WTC11 (cell line): Measurements from ENCODE around the gene INPP5A. TPM values are rescaled to one million over a fixed set of nuclear protein-coding genes. Genes with fewer than 3 reads are reported as not detected.

Source experiments
- ATAC-seq: fragments of 200-7000 bp; cut with Tn5 transposase; 2 replicates; pipeline ENCODE4 v1.10.0; 2021; ENCODE audit warnings: mild to moderate bottlenecking, moderate library complexity
- CTCF ChIA-PET: fragments of 300-600 bp; sonication (Branson Sonifier 250); formaldehyde crosslinking; loops from one replicate; lab custom pipeline; 2021; ENCODE audit warnings: antibody characterized with exemption; lab: Charles Lee
- POLR2A ChIA-PET: fragments of 350-600 bp; sonication (Branson Sonifier 250); formaldehyde crosslinking; loops from one replicate; lab custom pipeline; 2021; ENCODE audit warnings: antibody characterized with exemption; lab: Charles Lee
- DNase-seq: peaks from one replicate; pipeline ENCODE4 v3.0.0; 2021; ENCODE audit warnings: low spot score
- H3K27ac Mint-ChIP-seq: 2 replicates; pipeline ENCODE4 v1.8.0; 2021; ENCODE audit warnings: mixed read lengths
- H3K27me3 Mint-ChIP-seq: 2 replicates; pipeline ENCODE4 v1.8.0; 2021; ENCODE audit warnings: low read depth, mild to moderate bottlenecking, moderate library complexity, mixed read lengths
- H3K36me3 Mint-ChIP-seq: 2 replicates; pipeline ENCODE4 v1.8.0; 2021; ENCODE audit warnings: mixed read lengths
- H3K4me1 Mint-ChIP-seq: 2 replicates; pipeline ENCODE4 v1.8.0; 2022; ENCODE audit warnings: mixed read lengths
- H3K4me3 Mint-ChIP-seq: 2 replicates; pipeline ENCODE4 v1.8.0; 2021; ENCODE audit warnings: mild to moderate bottlenecking, moderate library complexity, mixed read lengths
- H3K9me3 Mint-ChIP-seq: 2 replicates; pipeline ENCODE4 v1.8.0; 2021; ENCODE audit warnings: mixed read lengths
- ATF1 ChIP-seq: sonication (generic); formaldehyde crosslinking; IDR thresholded peaks from 2 replicates; pipeline ENCODE4 v1.8.1; 2023; ENCODE audit warnings: mild to moderate bottlenecking, moderate library complexity, missing genetic modification reagents
- CBFB ChIP-seq: sonication (generic); formaldehyde crosslinking; IDR thresholded peaks from 2 replicates; pipeline ENCODE4 v1.8.1; 2022; ENCODE audit warnings: mild to moderate bottlenecking, low read depth, missing genetic modification reagents
- EMX1 ChIP-seq: fragments of 250-450 bp; sonication (Bioruptor Pico); IDR thresholded peaks from 2 replicates; pipeline ENCODE4 v1.8.0; 2021; ENCODE audit warnings: mild to moderate bottlenecking
- FOXP1 ChIP-seq: sonication (generic); formaldehyde crosslinking; IDR thresholded peaks from 2 replicates; pipeline ENCODE4 v1.8.0; 2022; ENCODE audit warnings: missing genetic modification reagents, mild to moderate bottlenecking, moderate library complexity, borderline replicate concordance
- GRHL2 ChIP-seq: fragments of 250-450 bp; sonication (Bioruptor Pico); IDR thresholded peaks from 2 replicates; pipeline ENCODE4 v1.8.0; 2022; ENCODE audit warnings: mild to moderate bottlenecking, moderate library complexity; ENCODE audit not compliant: insufficient replicate concordance, severe bottlenecking
- GTF2I ChIP-seq: fragments of 250-450 bp; sonication (Bioruptor Pico); conservative IDR thresholded peaks from 2 replicates; pipeline ENCODE4 v1.4.0; 2021; ENCODE audit warnings: mild to moderate bottlenecking
- IRF2 ChIP-seq: sonication (generic); formaldehyde crosslinking; IDR thresholded peaks from 2 replicates; pipeline ENCODE4 v1.8.0; 2022; ENCODE audit warnings: low read depth, missing genetic modification reagents, borderline replicate concordance
- JAZF1 ChIP-seq: fragments of 250-450 bp; sonication (Bioruptor Pico); IDR thresholded peaks from 2 replicates; pipeline ENCODE4 v1.9.0; 2021; ENCODE audit warnings: moderate library complexity, mild to moderate bottlenecking, inconsistent platforms
- PRRX2 ChIP-seq: fragments of 250-450 bp; sonication (Bioruptor Pico); IDR thresholded peaks from 2 replicates; pipeline ENCODE4 v1.8.0; 2021; ENCODE audit warnings: mild to moderate bottlenecking
- SP1 ChIP-seq: sonication (generic); formaldehyde crosslinking; conservative IDR thresholded peaks from 2 replicates; pipeline ENCODE4 v1.8.1; 2022; ENCODE audit warnings: missing genetic modification reagents
- TCF7 ChIP-seq: sonication (generic); formaldehyde crosslinking; IDR thresholded peaks from 2 replicates; pipeline ENCODE4 v1.8.0; 2022; ENCODE audit warnings: mild to moderate bottlenecking, low read depth, missing genetic modification reagents, moderate library complexity
- ZNF121 ChIP-seq: sonication (generic); formaldehyde crosslinking; IDR thresholded peaks from 2 replicates; pipeline ENCODE4 v1.8.0; 2023; ENCODE audit warnings: missing genetic modification reagents
- ZNF396 ChIP-seq: fragments of 250-450 bp; sonication (Bioruptor Pico); IDR thresholded peaks from 2 replicates; pipeline ENCODE4 v1.8.0; 2021; ENCODE audit warnings: mild to moderate bottlenecking, moderate library complexity, borderline replicate concordance
- total RNA-seq: library from RNA; stranded (reverse); gene quantifications from 3 replicates; pipeline ENCODE4 v1.2.3, GENCODE V29; 2021
- TF ChIP-seq, protein P1 (sequence below): sonication (generic); formaldehyde crosslinking; IDR thresholded peaks from 2 replicates; pipeline ENCODE4 v1.8.0; 2023; ENCODE audit warnings: missing genetic modification reagents, mild to moderate bottlenecking, borderline replicate concordance
- TF ChIP-seq, protein P2 (sequence below): fragments of 250-450 bp; sonication (Bioruptor Pico); IDR thresholded peaks from 2 replicates; pipeline ENCODE4 v1.9.0; 2021; ENCODE audit warnings: mild to moderate bottlenecking, borderline replicate concordance
- TF ChIP-seq, protein P3 (sequence below): sonication (generic); formaldehyde crosslinking; IDR thresholded peaks from 2 replicates; pipeline ENCODE4 v1.8.1; 2023; ENCODE audit warnings: mild to moderate bottlenecking, missing genetic modification reagents, moderate library complexity
- TF ChIP-seq, protein P4 (sequence below): sonication (generic); formaldehyde crosslinking; IDR thresholded peaks from 2 replicates; pipeline ENCODE4 v1.8.0; 2023; ENCODE audit warnings: missing genetic modification reagents
- TF ChIP-seq, protein P5 (sequence below): fragments of 200-600 bp; IDR thresholded peaks from 2 replicates; pipeline ENCODE4 v1.8.0; 2022; ENCODE audit warnings: antibody characterized with exemption

The INPP5A gene
- total RNA-seq, 1 experiment from 2014 or later = 22.1 TPM

DNA sequence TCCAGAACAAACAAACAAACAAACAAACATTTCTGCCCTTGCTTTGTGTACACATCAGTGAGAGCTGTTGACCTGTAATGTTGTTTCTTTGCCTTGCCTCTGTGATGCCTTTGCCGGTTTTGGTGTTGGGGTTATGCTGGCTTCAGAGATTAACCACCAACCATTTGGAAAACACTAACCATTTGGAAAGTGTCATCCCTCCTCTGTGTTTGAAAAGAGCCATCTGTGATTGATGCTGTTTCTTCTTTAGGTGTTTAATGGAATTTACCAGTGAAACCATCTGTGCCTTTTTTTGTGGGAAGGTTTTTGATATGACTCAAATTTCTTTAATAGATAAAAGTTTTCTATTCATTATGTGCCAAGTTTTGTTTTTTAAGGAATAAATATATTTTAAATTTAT is 46.5 kb downstream of the INPP5A start:
- CTCF ChIA-PET = no interaction called here
- no peak overlapping the region for H3K27ac Mint-ChIP-seq
- H3K9me3 Mint-ChIP-seq = no peaks in the 10 kb centered on the region
- POLR2A ChIA-PET = no interaction called here
- TF ChIP-seq ZNF396 (CRISPR knock-in tag) = no peak
- TF ChIP-seq TCF7 (CRISPR knock-in tag) = no peak
- TF ChIP-seq, protein P1, sequence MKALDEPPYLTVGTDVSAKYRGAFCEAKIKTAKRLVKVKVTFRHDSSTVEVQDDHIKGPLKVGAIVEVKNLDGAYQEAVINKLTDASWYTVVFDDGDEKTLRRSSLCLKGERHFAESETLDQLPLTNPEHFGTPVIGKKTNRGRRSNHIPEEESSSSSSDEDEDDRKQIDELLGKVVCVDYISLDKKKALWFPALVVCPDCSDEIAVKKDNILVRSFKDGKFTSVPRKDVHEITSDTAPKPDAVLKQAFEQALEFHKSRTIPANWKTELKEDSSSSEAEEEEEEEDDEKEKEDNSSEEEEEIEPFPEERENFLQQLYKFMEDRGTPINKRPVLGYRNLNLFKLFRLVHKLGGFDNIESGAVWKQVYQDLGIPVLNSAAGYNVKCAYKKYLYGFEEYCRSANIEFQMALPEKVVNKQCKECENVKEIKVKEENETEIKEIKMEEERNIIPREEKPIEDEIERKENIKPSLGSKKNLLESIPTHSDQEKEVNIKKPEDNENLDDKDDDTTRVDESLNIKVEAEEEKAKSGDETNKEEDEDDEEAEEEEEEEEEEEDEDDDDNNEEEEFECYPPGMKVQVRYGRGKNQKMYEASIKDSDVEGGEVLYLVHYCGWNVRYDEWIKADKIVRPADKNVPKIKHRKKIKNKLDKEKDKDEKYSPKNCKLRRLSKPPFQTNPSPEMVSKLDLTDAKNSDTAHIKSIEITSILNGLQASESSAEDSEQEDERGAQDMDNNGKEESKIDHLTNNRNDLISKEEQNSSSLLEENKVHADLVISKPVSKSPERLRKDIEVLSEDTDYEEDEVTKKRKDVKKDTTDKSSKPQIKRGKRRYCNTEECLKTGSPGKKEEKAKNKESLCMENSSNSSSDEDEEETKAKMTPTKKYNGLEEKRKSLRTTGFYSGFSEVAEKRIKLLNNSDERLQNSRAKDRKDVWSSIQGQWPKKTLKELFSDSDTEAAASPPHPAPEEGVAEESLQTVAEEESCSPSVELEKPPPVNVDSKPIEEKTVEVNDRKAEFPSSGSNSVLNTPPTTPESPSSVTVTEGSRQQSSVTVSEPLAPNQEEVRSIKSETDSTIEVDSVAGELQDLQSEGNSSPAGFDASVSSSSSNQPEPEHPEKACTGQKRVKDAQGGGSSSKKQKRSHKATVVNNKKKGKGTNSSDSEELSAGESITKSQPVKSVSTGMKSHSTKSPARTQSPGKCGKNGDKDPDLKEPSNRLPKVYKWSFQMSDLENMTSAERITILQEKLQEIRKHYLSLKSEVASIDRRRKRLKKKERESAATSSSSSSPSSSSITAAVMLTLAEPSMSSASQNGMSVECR (CRISPR knock-in tag) = no peak
- no peak for TF ChIP-seq ATF1 (CRISPR knock-in tag)
- no peak for TF ChIP-seq JAZF1 (CRISPR knock-in tag)
- TF ChIP-seq, protein P2, sequence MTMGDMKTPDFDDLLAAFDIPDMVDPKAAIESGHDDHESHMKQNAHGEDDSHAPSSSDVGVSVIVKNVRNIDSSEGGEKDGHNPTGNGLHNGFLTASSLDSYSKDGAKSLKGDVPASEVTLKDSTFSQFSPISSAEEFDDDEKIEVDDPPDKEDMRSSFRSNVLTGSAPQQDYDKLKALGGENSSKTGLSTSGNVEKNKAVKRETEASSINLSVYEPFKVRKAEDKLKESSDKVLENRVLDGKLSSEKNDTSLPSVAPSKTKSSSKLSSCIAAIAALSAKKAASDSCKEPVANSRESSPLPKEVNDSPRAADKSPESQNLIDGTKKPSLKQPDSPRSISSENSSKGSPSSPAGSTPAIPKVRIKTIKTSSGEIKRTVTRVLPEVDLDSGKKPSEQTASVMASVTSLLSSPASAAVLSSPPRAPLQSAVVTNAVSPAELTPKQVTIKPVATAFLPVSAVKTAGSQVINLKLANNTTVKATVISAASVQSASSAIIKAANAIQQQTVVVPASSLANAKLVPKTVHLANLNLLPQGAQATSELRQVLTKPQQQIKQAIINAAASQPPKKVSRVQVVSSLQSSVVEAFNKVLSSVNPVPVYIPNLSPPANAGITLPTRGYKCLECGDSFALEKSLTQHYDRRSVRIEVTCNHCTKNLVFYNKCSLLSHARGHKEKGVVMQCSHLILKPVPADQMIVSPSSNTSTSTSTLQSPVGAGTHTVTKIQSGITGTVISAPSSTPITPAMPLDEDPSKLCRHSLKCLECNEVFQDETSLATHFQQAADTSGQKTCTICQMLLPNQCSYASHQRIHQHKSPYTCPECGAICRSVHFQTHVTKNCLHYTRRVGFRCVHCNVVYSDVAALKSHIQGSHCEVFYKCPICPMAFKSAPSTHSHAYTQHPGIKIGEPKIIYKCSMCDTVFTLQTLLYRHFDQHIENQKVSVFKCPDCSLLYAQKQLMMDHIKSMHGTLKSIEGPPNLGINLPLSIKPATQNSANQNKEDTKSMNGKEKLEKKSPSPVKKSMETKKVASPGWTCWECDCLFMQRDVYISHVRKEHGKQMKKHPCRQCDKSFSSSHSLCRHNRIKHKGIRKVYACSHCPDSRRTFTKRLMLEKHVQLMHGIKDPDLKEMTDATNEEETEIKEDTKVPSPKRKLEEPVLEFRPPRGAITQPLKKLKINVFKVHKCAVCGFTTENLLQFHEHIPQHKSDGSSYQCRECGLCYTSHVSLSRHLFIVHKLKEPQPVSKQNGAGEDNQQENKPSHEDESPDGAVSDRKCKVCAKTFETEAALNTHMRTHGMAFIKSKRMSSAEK (CRISPR knock-in tag) = no peak
- TF ChIP-seq, all 79 proteins: peak for 0
- H3K4me3 Mint-ChIP-seq = no peak overlapping the region
- DNase-seq (no peak), ATAC-seq (no peak)
- no peaks in the 10 kb centered on the region for H3K4me1 Mint-ChIP-seq
- H3K36me3 Mint-ChIP-seq = no peaks in the 10 kb centered on the region
- no peaks in the 10 kb centered on the region for H3K27me3 Mint-ChIP-seq

DNA sequence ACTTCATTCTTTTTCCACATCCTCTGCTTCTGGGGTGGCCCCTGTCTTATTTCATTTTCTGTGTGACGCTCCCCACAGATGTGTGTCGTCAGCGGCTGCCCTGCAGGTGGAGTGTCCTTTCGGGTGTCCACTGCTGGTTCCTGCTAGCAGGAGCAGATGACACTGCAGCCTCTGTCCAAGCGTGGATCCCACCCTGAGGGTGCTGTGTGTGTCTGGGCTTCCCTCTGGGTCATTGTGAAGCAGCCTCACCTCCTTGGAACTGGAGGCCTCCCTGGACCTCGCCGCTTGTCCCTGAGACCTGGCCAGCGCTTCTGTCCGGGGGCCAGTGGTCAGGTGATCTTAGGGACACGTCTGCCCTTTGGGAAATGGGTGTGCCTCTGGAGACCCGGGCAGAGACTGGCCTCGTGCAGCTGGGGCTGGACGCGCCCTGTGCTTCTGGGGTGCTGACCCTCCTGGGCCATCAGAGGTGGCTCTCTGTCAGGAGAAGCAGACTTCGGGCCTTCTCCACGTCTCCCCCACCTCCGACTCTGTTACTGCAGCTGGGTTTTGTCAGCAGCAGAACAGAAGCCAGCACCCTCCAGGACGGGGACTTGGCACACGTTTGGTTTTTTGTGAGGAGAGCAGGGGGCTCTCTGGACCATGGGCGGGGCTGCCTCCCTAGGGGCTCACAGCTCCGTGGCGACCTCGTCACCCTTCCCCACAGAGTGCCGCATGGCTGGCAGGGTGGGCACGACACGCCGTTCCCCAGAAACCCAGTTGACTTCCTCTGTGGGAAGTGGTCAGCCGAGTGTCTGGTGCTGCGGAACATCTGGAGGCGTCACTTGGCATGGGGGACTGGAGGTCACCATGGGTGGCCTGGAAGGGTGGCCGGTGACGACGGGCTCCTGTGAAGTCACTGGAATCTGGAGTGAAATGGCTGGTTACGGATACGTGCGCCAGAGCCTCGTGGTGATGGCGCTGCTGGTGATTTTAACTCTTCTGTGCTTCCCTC is 48.4 kb downstream of the INPP5A start:
- CTCF ChIA-PET = no interaction called here
- DNase-seq = peak; percentile 7
- ATAC-seq = no peak
- Mint-ChIP-seq H3K27ac (no peak overlapping the region; the same call in 1 of the 2 replicates), H3K4me3 (no peak overlapping the region), H3K4me1 (peaks cover 4% of the 10 kb centered on the region), H3K9me3 (no peaks in the 10 kb centered on the region), H3K27me3 (no peaks in the 10 kb centered on the region), H3K36me3 (no peaks in the 10 kb centered on the region)
- POLR2A ChIA-PET = no interaction called here
- TF ChIP-seq FOXP1 (CRISPR knock-in tag) (0 out of 2 replicates have a peak, but pooled peaks have one; percentile 26), SP1 (CRISPR knock-in tag) (no peak), CBFB (CRISPR knock-in tag) (no peak), GTF2I (CRISPR knock-in tag) (no peak), ZNF121 (CRISPR knock-in tag) (no peak)

DNA sequence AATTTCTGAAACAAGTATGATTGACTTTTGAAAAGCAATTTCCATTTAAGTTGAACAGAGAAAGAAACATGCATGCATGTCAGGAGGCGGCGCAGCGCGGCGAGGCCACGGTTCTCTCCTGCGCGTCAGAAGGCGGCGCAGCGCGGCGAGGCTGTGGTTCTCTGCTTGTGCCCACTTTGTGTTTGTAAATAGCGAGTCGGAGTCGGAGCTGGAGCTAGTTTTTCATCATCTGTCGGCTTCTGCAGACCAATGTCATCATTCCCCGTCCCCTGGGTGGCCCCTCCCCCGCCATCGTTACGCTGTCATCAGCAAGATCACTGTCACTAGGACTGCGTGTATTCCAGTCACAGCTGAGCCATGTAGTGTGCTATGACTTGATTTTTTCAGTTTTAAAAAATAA is 49.2 kb downstream of the INPP5A start:
- POLR2A ChIA-PET = no interaction called here
- ATAC-seq = no peak
- DNase-seq = peak; percentile 6
- Mint-ChIP-seq H3K9me3 (no peaks in the 10 kb centered on the region), H3K27me3 (no peaks in the 10 kb centered on the region), H3K4me1 (peaks cover 11% of the 10 kb centered on the region), H3K36me3 (no peaks in the 10 kb centered on the region), H3K4me3 (no peak overlapping the region), H3K27ac (peak overlapping the region; percentile 46; the same call in 1 of the 2 replicates)
- CTCF ChIA-PET = no interaction called here
- TF ChIP-seq, protein P3, sequence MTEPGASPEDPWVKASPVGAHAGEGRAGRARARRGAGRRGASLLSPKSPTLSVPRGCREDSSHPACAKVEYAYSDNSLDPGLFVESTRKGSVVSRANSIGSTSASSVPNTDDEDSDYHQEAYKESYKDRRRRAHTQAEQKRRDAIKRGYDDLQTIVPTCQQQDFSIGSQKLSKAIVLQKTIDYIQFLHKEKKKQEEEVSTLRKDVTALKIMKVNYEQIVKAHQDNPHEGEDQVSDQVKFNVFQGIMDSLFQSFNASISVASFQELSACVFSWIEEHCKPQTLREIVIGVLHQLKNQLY = no peak
- TF ChIP-seq GRHL2 = no peak
- TF ChIP-seq, protein P4, sequence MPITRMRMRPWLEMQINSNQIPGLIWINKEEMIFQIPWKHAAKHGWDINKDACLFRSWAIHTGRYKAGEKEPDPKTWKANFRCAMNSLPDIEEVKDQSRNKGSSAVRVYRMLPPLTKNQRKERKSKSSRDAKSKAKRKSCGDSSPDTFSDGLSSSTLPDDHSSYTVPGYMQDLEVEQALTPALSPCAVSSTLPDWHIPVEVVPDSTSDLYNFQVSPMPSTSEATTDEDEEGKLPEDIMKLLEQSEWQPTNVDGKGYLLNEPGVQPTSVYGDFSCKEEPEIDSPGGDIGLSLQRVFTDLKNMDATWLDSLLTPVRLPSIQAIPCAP (CRISPR knock-in tag) = no peak
- TF ChIP-seq JAZF1 (CRISPR knock-in tag) = no peak
- no peak for TF ChIP-seq IRF2 (CRISPR knock-in tag)
- TF ChIP-seq EMX1 (CRISPR knock-in tag) = no peak
- no peak for TF ChIP-seq TCF7 (CRISPR knock-in tag)
- TF ChIP-seq, protein P5, sequence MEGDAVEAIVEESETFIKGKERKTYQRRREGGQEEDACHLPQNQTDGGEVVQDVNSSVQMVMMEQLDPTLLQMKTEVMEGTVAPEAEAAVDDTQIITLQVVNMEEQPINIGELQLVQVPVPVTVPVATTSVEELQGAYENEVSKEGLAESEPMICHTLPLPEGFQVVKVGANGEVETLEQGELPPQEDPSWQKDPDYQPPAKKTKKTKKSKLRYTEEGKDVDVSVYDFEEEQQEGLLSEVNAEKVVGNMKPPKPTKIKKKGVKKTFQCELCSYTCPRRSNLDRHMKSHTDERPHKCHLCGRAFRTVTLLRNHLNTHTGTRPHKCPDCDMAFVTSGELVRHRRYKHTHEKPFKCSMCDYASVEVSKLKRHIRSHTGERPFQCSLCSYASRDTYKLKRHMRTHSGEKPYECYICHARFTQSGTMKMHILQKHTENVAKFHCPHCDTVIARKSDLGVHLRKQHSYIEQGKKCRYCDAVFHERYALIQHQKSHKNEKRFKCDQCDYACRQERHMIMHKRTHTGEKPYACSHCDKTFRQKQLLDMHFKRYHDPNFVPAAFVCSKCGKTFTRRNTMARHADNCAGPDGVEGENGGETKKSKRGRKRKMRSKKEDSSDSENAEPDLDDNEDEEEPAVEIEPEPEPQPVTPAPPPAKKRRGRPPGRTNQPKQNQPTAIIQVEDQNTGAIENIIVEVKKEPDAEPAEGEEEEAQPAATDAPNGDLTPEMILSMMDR = no peak
- TF ChIP-seq PRRX2 (CRISPR knock-in tag) = no peak
